MCF 10A (cell line): ENCODE data around the gene TEAD1. TPM values are rescaled to one million over a fixed set of nuclear protein-coding genes. Genes with fewer than 3 reads are reported as not detected.

Source experiments
- BruUV-seq: library from RNA; stranded (reverse); fragments of 400-500 nt; replicated peaks from 2 replicates; lab custom pipeline; 2021; lab: Mats Ljungman, UMichigan
- CTCF ChIA-PET: fragments of 300-600 bp; sonication (Branson Sonifier 250); formaldehyde crosslinking; extraction: SDS; loops from one replicate; lab custom pipeline; 2021; ENCODE audit warnings: antibody characterized with exemption, inconsistent platforms; lab: Yijun Ruan, JAX
- POLR2A ChIA-PET: fragments of 300-600, 350-650 bp; sonication (Branson Sonifier 250); formaldehyde crosslinking; extraction: SDS; loops from one replicate; lab custom pipeline; 2020; ENCODE audit warnings: antibody characterized with exemption, inconsistent platforms; lab: Yijun Ruan, JAX
- DNase-seq: peaks from one replicate; pipeline ENCODE4 v3.0.0-alpha.2; 2018; ENCODE audit not compliant: unreplicated experiment
- H3K27ac Mint-ChIP-seq: one replicate; pipeline ENCODE4 v1.8.0; 2022; ENCODE audit warnings: mild to moderate bottlenecking, low read depth, mixed read lengths; ENCODE audit not compliant: unreplicated experiment
- H3K27me3 Mint-ChIP-seq: one replicate; pipeline ENCODE4 v1.8.0; 2022; ENCODE audit warnings: mixed read lengths; ENCODE audit not compliant: insufficient read depth, unreplicated experiment
- H3K36me3 Mint-ChIP-seq: one replicate; pipeline ENCODE4 v1.8.0; 2022; ENCODE audit warnings: mild to moderate bottlenecking, moderate library complexity, mixed read lengths; ENCODE audit not compliant: insufficient read depth, unreplicated experiment
- H3K4me1 Mint-ChIP-seq: one replicate; pipeline ENCODE4 v1.8.0; 2022; ENCODE audit warnings: mixed read lengths; ENCODE audit not compliant: insufficient read depth, unreplicated experiment
- H3K4me3 Mint-ChIP-seq: one replicate; pipeline ENCODE4 v1.8.0; 2022; ENCODE audit warnings: mild to moderate bottlenecking, moderate library complexity, mixed read lengths; ENCODE audit not compliant: unreplicated experiment
- H3K9me3 Mint-ChIP-seq: one replicate; pipeline ENCODE4 v1.8.0; 2022; ENCODE audit warnings: mixed read lengths; ENCODE audit not compliant: unreplicated experiment
- intact Hi-C: fragments of 100-400 bp; cut with micrococcal nuclease; formaldehyde crosslinking; loops from 2 replicates; pipeline ENCODE4 v1.14.1; 2022
- total RNA-seq: library from RNA; stranded (reverse); gene quantifications from 2 replicates; pipeline ENCODE4 v1.2.3, GENCODE V29; 2022
- TF ChIP-seq, protein P1 (sequence below): fragments of 200-600 bp; IDR thresholded peaks from one replicate; pipeline ENCODE4 v1.8.0; 2022; ENCODE audit warnings: antibody characterized with exemption, mild to moderate bottlenecking; ENCODE audit not compliant: unreplicated experiment

Gene TEAD1
- total RNA-seq, 1 experiment from 2014 or later, result 123 TPM

DNA sequence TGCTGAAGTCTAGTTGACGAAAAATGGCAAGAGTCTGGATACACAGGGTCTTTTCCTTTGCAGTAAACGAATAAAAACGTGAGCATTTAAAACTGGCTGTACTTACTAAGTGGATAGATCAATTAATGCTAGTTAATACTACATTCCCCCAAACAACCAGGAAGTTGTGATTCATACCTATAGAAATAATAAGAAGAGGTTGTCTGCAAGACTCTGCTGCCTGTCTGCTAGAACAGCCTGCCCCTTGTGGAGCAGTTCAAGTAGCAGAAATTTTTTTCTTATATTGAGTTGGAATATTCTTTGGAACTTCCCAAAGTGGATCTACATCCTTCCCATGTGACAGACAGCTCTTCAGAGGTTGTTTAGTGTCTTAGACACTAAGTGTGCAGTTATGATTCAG, 86.8 kb downstream of the TEAD1 start:
- BruUV-seq, result no TSS peak
- Mint-ChIP-seq H3K27ac (no peak overlapping the region), H3K36me3 (peaks cover 12% of the 10 kb centered on the region), H3K4me3 (no peak overlapping the region), H3K4me1 (peaks cover 29% of the 10 kb centered on the region), H3K9me3 (no peaks in the 10 kb centered on the region), H3K27me3 (no peaks in the 10 kb centered on the region)
- intact Hi-C loops, result no loop called here
- POLR2A ChIA-PET, result interaction anchor here (3.1 kb wide), 1 partner anchor 9 kb away, joined by 12 read pairs; no protein-coding TSS in a partner anchor
- TF ChIP-seq, protein P1, sequence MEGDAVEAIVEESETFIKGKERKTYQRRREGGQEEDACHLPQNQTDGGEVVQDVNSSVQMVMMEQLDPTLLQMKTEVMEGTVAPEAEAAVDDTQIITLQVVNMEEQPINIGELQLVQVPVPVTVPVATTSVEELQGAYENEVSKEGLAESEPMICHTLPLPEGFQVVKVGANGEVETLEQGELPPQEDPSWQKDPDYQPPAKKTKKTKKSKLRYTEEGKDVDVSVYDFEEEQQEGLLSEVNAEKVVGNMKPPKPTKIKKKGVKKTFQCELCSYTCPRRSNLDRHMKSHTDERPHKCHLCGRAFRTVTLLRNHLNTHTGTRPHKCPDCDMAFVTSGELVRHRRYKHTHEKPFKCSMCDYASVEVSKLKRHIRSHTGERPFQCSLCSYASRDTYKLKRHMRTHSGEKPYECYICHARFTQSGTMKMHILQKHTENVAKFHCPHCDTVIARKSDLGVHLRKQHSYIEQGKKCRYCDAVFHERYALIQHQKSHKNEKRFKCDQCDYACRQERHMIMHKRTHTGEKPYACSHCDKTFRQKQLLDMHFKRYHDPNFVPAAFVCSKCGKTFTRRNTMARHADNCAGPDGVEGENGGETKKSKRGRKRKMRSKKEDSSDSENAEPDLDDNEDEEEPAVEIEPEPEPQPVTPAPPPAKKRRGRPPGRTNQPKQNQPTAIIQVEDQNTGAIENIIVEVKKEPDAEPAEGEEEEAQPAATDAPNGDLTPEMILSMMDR, result no peak
- CTCF ChIA-PET, result interaction anchor here (1.7 kb wide), 1 partner anchor 81 kb away, joined by 4 read pairs; no protein-coding TSS in a partner anchor
- peak; percentile 39 for DNase-seq

DNA sequence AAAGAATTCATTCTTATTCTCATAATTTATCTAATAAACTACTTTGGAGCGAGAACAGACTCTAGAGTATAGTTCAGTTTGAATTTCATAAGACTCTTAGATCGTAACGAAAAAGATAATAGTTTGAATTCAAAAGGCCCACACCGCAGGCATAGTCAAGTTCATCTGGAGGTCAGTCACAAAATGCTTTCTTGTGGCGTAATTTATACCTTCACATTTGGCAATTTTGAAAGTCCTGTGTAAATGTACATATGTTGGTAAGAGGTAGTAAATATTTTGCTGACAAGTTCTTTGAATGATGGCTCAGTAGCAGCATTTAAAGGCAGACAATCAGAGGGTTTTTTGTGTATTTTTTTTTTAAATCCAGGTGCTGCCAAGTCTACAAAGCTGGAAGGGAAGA, 88.1 kb downstream of the TEAD1 start:
- Mint-ChIP-seq H3K27ac (peak overlapping the region; percentile 61), H3K4me1 (peaks cover 24% of the 10 kb centered on the region), H3K36me3 (peaks cover 12% of the 10 kb centered on the region), H3K4me3 (no peak overlapping the region), H3K9me3 (no peaks in the 10 kb centered on the region), H3K27me3 (no peaks in the 10 kb centered on the region)
- intact Hi-C loops, result no loop called here
- no TSS peak for BruUV-seq
- TF ChIP-seq, protein P1, result no peak
- CTCF ChIA-PET, result no interaction called here
- POLR2A ChIA-PET, result interaction anchor here (1.2 kb wide), 1 partner anchor 9 kb away, joined by 3 read pairs; no protein-coding TSS in a partner anchor
- no peak for DNase-seq

DNA sequence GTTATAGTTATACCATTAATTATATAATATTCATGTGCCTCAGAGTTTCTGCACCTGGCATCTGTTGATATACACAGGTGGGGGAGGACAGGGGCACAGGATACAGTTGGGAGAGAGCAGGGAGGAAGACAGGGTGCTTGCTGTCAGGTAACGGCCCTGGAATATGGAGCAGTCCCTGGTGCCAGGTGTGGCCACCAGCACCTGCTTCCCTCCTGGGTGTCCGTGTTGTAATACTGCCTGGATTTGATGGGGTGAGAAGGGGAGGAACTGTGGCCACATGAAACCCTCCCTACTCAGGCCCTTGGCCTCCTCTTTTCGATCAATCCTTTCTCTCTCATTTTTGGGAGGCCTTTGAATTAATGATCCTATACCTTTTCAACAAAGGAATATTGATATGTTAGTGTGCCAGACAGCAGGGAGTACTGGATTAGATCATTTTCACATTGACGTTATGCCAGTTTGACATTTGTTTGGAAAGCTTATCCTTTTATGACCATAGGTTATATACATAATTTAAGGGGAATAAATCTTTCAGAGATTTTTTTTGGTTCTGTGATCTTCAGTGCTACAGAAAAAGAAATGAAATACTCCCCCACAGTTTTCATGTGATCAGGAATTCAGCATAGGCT, 88.6 kb downstream of the TEAD1 start:
- H3K36me3 Mint-ChIP-seq, result peaks cover 12% of the 10 kb centered on the region
- no TSS peak for BruUV-seq
- H3K4me1 Mint-ChIP-seq, result peaks cover 28% of the 10 kb centered on the region
- intact Hi-C loops, result no loop called here
- H3K9me3 Mint-ChIP-seq, result no peaks in the 10 kb centered on the region
- no peaks in the 10 kb centered on the region for H3K27me3 Mint-ChIP-seq
- TF ChIP-seq, protein P1, result no peak
- DNase-seq, result no peak
- ChIA-PET POLR2A (interaction anchor here (1.2 kb wide), 1 partner anchor 9 kb away, joined by 3 read pairs; no protein-coding TSS in a partner anchor), CTCF (no interaction called here)
- no peak overlapping the region for H3K4me3 Mint-ChIP-seq
- H3K27ac Mint-ChIP-seq, result no peak overlapping the region

DNA sequence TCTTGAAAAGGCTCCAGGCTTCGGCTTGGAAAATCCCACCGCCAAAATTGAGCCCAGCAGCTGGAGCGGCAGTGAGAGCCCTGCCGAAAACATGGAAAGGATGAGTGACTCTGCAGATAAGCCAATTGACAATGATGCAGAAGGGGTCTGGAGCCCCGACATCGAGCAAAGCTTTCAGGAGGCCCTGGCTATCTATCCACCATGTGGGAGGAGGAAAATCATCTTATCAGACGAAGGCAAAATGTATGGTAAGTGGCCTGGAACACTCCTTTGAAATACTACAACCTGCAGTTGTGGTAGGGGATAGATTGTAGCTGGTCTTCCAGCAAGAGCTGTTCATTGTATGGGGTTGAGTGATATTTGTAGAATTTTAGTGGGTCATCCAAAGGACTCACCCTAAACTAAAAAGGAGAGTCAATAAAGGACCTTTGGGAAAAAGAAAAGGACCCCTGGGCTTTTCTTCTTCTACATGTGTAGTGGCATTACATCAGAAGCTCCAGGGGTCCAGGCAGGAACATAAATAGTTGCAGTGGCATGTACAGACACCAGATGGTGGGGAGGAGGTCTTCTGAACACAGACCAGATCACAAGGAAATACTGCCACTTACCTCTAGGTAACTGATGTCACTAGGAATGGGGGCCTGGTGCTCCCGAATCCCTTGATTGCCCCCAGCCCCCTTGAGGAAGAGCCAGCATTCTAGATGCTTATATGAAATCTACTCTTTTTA, 90.1 kb downstream of the TEAD1 start:
- Mint-ChIP-seq H3K4me1 (peaks cover 33% of the 10 kb centered on the region), H3K36me3 (peaks cover 12% of the 10 kb centered on the region), H3K27me3 (no peaks in the 10 kb centered on the region), H3K9me3 (no peaks in the 10 kb centered on the region), H3K4me3 (no peak overlapping the region), H3K27ac (no peak overlapping the region)
- TF ChIP-seq, protein P1, result no peak
- POLR2A ChIA-PET, result interaction anchor here (0.6 kb wide), 1 partner anchor 40 kb away, joined by 3 read pairs; no protein-coding TSS in a partner anchor
- CTCF ChIA-PET, result interaction anchor here (0.7 kb wide), 1 partner anchor 277 kb away, joined by 3 read pairs; no protein-coding TSS in a partner anchor
- intact Hi-C loops, result no loop called here
- DNase-seq, result no peak
- BruUV-seq, result no TSS peak
